Astrocyte (in vitro differentiated cells and primary cell): Measurements from ENCODE around the gene IL2RA. TPM values are rescaled to one million over a fixed set of nuclear protein-coding genes. Genes with fewer than 3 reads are reported as not detected.
A peak's percentile ranks its signal among the peaks of the same experiment; 100 is the strongest.

Source experiments
- DNase-seq: peaks from one replicate; pipeline ENCODE4 v3.0.0-alpha.2; 2010; ENCODE audit warnings: low read depth
- FAIRE-seq: peaks from 2 replicates; lab custom pipeline; 2011; peaks lifted over from hg19 to GRCh38; lab: Jason Lieb, UNC
- H2AFZ ChIP-seq: 2 replicates; pipeline ENCODE4 v1.6.0; 2012; ENCODE audit warnings: low read depth, low read length, inconsistent platforms
- H3K27ac ChIP-seq: 2 replicates; pipeline ENCODE4 v1.5.1; 2011; ENCODE audit warnings: low read depth, low read length, inconsistent platforms
- H3K27me3 ChIP-seq: 2 replicates; pipeline ENCODE4 v1.6.0; 2011; ENCODE audit warnings: low read length, inconsistent platforms; ENCODE audit not compliant: insufficient read depth
- H3K36me3 ChIP-seq: 2 replicates; pipeline ENCODE4 v1.5.1; 2011; ENCODE audit warnings: low read length, inconsistent platforms; ENCODE audit not compliant: insufficient read depth
- H3K4me1 ChIP-seq: 2 replicates; pipeline ENCODE4 v1.5.1; 2011; ENCODE audit warnings: low read length, inconsistent platforms; ENCODE audit not compliant: insufficient read depth
- H3K4me2 ChIP-seq: 2 replicates; pipeline ENCODE4 v1.6.0; 2012; ENCODE audit warnings: low read length, inconsistent platforms
- H3K4me3 ChIP-seq: 2 replicates; pipeline ENCODE4 v1.5.1; 2011; ENCODE audit warnings: low read depth, mild to moderate bottlenecking, low read length, inconsistent platforms; ENCODE audit not compliant: insufficient read depth
- H3K79me2 ChIP-seq: 2 replicates; pipeline ENCODE4 v1.6.0; 2012; ENCODE audit warnings: mild to moderate bottlenecking, low read length, inconsistent platforms; ENCODE audit not compliant: insufficient read depth
- H3K9ac ChIP-seq: 2 replicates; pipeline ENCODE4 v1.6.0; 2012; ENCODE audit warnings: mild to moderate bottlenecking, low read length, inconsistent platforms
- H3K9me3 ChIP-seq: 2 replicates; pipeline ENCODE4 v1.5.1; 2012; ENCODE audit warnings: low read depth, mild to moderate bottlenecking, low read length, inconsistent platforms; ENCODE audit not compliant: insufficient read depth
- H4K20me1 ChIP-seq: 2 replicates; pipeline ENCODE4 v1.6.0; 2012; ENCODE audit warnings: low read length, inconsistent platforms; ENCODE audit not compliant: insufficient read depth
- H3K27ac Mint-ChIP-seq: one replicate; pipeline ENCODE4 v1.8.0; 2021; ENCODE audit warnings: mild to moderate bottlenecking, mixed read lengths; ENCODE audit not compliant: unreplicated experiment
- H3K27me3 Mint-ChIP-seq: one replicate; pipeline ENCODE4 v1.8.0; 2021; ENCODE audit warnings: low read depth, mixed read lengths; ENCODE audit not compliant: unreplicated experiment
- H3K36me3 Mint-ChIP-seq: one replicate; pipeline ENCODE4 v1.8.0; 2021; ENCODE audit warnings: low read depth, mixed read lengths; ENCODE audit not compliant: unreplicated experiment
- H3K4me1 Mint-ChIP-seq: one replicate; pipeline ENCODE4 v1.8.0; 2021; ENCODE audit warnings: low read depth, mixed read lengths; ENCODE audit not compliant: unreplicated experiment
- H3K4me3 Mint-ChIP-seq: one replicate; pipeline ENCODE4 v1.8.0; 2021; ENCODE audit warnings: mild to moderate bottlenecking, moderate library complexity, mixed read lengths; ENCODE audit not compliant: unreplicated experiment
- H3K9me3 Mint-ChIP-seq: one replicate; pipeline ENCODE4 v1.8.0; 2021; ENCODE audit warnings: mild to moderate bottlenecking, mixed read lengths; ENCODE audit not compliant: unreplicated experiment
- CTCF ChIP-seq: IDR thresholded peaks from 2 replicates; pipeline ENCODE4 v1.5.1; 2011; ENCODE audit warnings: low read depth, mild to moderate bottlenecking, inconsistent platforms, low read length, moderate library complexity; ENCODE audit not compliant: insufficient read depth
- EZH2 ChIP-seq: IDR thresholded peaks from 2 replicates; pipeline ENCODE4 v1.6.1; 2012; ENCODE audit warnings: mild to moderate bottlenecking, low read length, inconsistent platforms; ENCODE audit not compliant: insufficient read depth
- total RNA-seq: library from RNA; stranded (reverse); gene quantifications from 2 replicates; pipeline ENCODE4 v1.2.1, GENCODE V29; 2021

The IL2RA gene
- total RNA-seq, 1 donor from 2014 or later: not detected

GRCh38 chr10:6086375-6087233 is 24.4 kb upstream of the IL2RA start:
- H3K4me3 ChIP-seq: no peak overlapping the region
- peaks cover 4% of the 10 kb centered on the region for H3K27me3 ChIP-seq
- Mint-ChIP-seq H3K9me3 (peaks cover 2% of the 10 kb centered on the region), H3K36me3 (no peaks in the 10 kb centered on the region), H3K27me3 (no peaks in the 10 kb centered on the region), H3K4me1 (peaks cover 17% of the 10 kb centered on the region), H3K27ac (no peak overlapping the region), H3K4me3 (no peak overlapping the region)
- H3K27ac ChIP-seq: no peak overlapping the region
- H2AFZ ChIP-seq: no peak overlapping the region
- H3K4me1 ChIP-seq: peaks cover 15% of the 10 kb centered on the region
- H3K9me3 ChIP-seq: no peaks in the 10 kb centered on the region
- H4K20me1 ChIP-seq: peaks cover 24% of the 10 kb centered on the region
- H3K79me2 ChIP-seq: peaks cover 27% of the 10 kb centered on the region
- TF ChIP-seq EZH2 (no peak), CTCF (peak; percentile 85)
- no peaks in the 10 kb centered on the region for H3K36me3 ChIP-seq
- peak overlapping the region; percentile 64 for H3K4me2 ChIP-seq
- H3K9ac ChIP-seq: no peak overlapping the region
- FAIRE-seq (no peak), DNase-seq (peak; percentile 61)

- Histone ChIP-seq H3K27ac (no peak overlapping the region), H3K4me3 (no peak overlapping the region), H3K9me3 (no peaks in the 10 kb centered on the region), H3K36me3 (no peaks in the 10 kb centered on the region), H3K27me3 (peaks cover 4% of the 10 kb centered on the region), H3K9ac (no peak overlapping the region), H4K20me1 (no peaks in the 10 kb centered on the region), H3K4me1 (peaks cover 7% of the 10 kb centered on the region), H2AFZ (peak overlapping the region; percentile 73), H3K79me2 (no peaks in the 10 kb centered on the region), H3K4me2 (peak overlapping the region; percentile 65)
- FAIRE-seq: no peak
- TF ChIP-seq CTCF: no peak
- no peak for TF ChIP-seq EZH2
- no peaks in the 10 kb centered on the region for H3K36me3 Mint-ChIP-seq
- no peak overlapping the region for H3K4me3 Mint-ChIP-seq
- peaks cover 3% of the 10 kb centered on the region for H3K27me3 Mint-ChIP-seq
- peaks cover 6% of the 10 kb centered on the region for H3K4me1 Mint-ChIP-seq
- DNase-seq: peak; percentile 62
- peaks cover 2% of the 10 kb centered on the region for H3K9me3 Mint-ChIP-seq
- no peak overlapping the region for H3K27ac Mint-ChIP-seq
Measured at GRCh38 chr10:6083523-6084475, 21.6 kb upstream of the IL2RA start.
